GM18909 (cell line): ENCODE data around the gene MARCHF6.
A peak's percentile ranks its signal among the peaks of the same experiment; 100 is the strongest.

Experiments used
- ATAC-seq: cut with Tn5 transposase; IDR thresholded peaks from one replicate; pipeline ENCODE4 v1.9.1; 2021; ENCODE audit warnings: mild to moderate bottlenecking; ENCODE audit not compliant: unreplicated experiment, poor library complexity

MARCHF6 gene, protein sequence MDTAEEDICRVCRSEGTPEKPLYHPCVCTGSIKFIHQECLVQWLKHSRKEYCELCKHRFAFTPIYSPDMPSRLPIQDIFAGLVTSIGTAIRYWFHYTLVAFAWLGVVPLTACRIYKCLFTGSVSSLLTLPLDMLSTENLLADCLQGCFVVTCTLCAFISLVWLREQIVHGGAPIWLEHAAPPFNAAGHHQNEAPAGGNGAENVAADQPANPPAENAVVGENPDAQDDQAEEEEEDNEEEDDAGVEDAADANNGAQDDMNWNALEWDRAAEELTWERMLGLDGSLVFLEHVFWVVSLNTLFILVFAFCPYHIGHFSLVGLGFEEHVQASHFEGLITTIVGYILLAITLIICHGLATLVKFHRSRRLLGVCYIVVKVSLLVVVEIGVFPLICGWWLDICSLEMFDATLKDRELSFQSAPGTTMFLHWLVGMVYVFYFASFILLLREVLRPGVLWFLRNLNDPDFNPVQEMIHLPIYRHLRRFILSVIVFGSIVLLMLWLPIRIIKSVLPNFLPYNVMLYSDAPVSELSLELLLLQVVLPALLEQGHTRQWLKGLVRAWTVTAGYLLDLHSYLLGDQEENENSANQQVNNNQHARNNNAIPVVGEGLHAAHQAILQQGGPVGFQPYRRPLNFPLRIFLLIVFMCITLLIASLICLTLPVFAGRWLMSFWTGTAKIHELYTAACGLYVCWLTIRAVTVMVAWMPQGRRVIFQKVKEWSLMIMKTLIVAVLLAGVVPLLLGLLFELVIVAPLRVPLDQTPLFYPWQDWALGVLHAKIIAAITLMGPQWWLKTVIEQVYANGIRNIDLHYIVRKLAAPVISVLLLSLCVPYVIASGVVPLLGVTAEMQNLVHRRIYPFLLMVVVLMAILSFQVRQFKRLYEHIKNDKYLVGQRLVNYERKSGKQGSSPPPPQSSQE

DNA sequence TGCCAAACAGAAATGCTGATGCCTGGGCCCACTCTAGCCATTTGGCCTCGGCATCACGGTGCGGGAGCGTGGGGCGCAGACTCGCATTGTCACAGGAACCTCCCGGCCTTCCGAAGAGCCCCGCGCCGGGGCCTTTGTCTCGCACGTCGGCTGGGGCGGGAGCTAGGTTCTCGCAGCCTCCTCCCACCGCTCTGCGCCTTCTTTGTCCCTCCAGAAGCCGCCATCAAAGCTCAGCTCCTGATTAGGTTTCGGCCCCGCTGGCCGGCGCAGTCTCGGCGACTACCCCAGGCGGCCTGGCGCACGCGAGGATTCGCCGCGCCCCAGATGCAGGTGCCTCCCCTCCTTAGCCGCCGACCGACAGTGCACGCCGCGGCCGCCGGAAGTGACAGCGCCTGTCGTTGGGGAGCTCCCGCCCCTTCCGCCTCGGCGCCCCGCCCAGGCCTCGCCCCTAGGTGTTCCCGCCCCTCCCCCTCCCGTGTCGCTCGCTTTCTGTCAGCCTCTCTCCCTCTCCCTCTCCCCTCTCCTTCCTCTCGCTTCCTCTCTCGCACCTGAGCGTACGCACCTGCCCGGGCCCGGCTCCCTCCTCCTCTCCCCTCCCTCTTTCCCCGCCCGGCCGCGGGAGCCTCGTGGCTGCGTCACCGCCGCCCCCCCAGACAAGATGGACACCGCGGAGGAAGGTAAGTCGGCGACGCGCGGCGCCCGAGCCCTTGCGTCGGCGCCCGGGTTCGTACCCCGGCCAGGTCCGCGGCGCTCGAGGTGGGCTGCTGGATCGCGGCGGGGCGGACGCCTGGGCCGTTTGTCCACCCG lies at the start of gene MARCHF6:
TSS of gene MARCHF6 (plus strand) at position 455 of the 807 bp plus-strand sequence. CDS start at position 659, 204 bp downstream.
- ATAC-seq, result peak; percentile 93

DNA sequence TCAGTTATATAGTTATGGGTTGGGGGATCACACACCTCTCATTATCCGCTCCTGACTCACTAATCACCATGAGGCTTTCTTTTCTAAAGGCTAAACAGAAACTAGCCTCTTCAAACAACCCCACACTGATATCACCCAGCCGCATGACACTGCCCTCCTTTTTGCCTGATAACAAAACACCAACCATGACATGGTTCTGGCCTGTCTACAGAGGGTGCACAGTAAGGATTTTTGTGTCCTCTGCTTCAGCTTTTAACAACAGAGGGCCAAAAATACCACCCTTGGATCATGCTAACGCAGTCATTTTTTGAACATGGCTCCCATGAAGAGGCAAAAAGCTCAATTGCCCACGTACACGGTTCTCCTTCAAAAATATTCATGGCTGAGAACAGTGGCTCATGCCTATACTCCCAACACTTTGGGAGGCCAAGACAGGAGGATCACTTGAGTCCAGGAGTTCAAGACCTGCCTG lies 49.8 kb upstream of the MARCHF6 start:
- no peak for ATAC-seq

DNA sequence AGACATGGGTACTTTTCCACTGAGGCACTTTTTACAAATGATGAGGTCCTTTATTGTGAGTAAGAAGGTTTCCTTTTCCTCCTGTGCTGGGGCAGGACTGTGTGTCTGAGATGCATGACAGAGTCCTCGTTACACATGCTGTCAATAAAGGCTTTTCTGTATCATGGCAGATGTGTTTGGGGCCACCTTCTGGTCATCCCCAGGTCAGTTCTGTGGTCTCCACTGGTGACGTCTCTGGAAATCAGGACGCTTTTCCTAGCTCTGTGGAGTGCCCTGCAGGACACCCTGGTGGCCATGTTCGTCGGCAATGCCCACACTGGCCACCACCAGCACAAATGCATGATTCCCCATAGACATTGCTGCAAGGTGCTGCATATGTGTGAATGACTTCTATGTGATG lies 48.6 kb upstream of the MARCHF6 start:
- ATAC-seq, result no peak

DNA sequence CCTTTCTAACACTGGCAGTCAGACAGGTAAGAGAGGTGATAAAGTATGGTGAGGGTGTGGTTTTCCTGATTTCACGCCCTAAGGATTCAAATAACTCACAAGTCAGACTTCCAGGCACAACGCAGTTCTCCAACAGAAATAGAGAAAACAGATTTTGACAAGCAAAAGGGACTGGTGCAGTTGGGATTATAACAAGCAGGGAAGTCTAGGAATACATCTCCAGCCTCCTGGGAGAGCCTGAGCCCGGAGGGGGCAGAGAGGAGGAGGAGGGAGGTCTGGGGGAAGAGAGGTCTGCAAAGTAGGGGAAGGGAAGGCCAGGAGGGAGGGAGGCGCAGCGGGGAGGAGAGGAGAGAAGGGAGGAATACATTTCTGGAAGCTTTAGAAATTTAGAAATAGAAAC lies 47.4 kb upstream of the MARCHF6 start:
- no peak for ATAC-seq

DNA sequence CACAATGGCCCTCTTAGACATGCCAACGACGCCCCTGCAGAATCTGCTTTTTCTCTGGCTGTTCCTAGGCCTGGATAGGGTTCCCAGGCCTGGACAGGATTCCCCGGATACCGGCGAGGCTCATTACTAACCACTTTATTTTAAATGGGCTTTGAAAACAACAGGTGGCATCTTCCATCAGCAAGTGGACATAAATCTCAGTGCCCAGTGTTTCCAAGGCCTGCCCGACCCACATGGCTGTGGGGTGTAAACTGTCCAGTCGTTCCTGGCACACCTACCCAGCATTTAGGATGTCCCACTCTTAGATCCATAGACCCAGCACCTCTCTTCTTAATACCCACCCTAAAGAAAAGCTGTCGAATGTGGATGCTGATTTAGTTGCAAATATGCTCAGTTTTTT lies 46.7 kb upstream of the MARCHF6 start:
- ATAC-seq, result no peak

DNA sequence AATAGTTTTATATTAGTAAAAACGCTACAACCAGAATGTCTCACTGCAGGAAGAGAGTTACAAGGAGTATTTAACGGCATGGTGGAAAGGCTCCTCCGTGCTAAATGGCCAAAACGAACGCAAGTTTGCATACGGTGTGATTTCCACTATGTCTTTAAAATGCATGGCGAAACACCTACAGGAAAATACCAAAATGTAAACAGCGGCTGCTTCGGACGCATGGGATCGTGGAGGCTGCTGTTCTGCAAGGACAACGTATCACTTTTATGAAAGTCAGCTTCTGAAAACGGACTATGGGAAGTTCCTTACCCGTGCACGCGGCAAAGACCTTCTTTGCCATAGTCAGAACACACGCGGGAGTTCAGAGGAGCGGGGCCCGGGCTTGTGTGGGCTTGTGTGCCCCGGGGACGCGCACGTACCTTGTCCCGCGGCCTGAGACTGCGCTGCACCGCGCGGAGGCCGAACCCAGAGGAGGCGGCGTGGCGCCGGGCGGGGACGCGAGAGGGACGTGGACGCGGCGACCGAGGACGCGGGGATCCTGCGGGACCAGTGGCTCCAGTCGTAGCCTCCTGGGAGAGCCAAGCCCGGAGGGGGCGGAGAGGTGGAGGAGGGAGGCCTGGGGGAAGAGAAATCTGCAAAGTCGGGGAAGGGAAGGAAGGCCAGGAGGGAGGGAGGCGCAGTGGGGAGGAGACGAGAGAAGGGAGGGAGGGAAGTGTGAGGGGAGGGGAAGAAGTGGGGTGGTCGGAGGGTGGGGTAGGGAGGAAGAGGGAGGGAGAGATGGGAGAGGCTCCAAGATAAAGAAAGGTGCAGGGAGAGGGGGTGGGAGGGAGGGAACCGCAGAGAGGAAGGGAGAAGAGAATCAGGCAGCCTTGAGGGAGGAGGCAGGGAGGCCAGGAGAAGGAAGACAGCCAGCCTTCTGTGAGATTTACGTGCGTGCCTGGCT lies 46.0 kb upstream of the MARCHF6 start, which contains the start of gene CMBL:
TSS of gene CMBL (minus strand) at position 697 of the 943 bp plus-strand sequence. CDS start 17,140 bp downstream, outside the sequence.
- ATAC-seq, result peak; percentile 86

DNA sequence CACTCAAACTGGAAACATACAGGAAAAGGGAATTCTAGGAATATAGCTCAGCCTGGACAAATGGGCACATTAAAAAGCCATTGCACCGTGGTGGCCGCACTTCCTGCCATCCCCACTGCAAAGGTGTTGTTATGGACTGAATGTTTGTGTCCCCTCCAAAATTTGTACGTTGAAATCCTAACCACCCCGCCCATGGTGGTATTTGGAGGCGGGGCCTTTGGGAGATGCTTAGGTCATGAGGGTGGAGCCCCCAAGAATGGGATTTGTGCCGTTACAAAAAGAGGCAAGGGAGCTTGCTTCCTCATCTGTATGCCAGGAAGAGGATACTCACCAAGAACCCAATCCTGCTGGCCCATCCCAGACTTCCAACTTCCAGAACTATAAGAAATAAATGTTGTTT lies 44.7 kb upstream of the MARCHF6 start:
- no peak for ATAC-seq

DNA sequence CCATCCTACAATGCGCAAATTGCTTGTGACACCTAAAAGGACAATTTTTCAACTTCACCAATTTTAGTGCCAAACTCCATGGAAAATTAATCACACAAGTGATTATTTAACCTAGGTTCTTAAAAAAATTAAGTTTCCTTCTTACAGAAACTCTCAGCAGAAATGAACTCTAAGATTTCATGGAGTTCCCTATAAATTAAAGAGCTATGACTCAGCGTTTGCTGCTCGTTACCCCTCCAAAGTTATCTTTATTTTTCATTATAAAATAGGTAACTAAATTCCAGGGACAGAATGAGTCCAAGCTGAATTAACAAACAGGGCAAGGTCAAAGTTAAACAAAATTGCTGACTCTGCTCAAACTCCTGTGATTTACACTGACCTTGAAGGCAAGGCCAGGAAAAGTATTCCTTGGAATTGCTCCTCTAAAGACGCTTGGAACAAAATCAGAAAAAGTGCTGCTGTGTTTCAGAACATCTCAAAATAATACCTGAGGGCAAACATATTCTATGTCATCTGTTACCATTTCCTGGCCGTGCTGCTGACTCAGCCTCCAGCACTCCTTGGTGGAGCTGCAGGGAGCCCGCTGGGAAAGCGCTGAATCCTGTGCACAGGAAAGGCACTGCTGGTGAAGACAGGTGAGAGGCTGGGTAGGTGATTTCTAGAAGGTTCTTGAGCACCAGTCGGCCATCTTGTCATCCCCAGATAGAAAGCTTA lies 43.3 kb upstream of the MARCHF6 start:
- ATAC-seq, result no peak

DNA sequence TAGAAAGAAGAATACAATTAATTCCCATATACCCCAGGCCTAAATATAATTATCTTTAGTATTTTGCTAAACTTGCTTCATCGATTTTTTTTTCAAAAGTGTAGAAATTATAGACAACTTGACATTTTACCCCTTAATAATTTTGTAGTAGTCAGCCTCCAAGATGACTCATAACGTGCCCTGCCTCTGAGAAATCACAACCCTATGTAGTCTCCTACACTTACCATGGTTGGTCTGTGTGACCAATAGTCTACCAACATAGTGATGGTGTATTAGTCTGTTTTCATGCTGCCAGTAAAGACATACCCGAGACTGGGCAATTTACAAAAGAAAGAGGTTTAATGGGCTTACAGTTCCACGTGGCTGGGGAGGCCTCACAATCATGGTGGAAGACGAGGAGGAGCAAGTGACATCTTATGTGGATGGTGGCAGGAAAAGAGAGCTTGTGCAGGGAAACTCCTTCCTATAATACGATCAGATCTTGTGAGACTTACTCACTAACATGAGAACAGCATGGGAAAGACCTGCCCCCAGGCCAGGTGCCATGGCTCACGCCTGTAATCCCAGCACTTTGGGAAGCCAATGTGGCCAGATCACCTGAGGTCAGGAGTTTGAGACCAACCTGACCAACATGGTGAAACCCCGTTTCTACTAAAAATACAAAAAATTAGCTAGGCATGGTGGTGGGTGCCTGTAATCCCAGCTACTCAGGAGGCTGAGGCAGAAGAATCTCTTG lies 42.5 kb upstream of the MARCHF6 start:
- ATAC-seq, result peak; percentile 61

DNA sequence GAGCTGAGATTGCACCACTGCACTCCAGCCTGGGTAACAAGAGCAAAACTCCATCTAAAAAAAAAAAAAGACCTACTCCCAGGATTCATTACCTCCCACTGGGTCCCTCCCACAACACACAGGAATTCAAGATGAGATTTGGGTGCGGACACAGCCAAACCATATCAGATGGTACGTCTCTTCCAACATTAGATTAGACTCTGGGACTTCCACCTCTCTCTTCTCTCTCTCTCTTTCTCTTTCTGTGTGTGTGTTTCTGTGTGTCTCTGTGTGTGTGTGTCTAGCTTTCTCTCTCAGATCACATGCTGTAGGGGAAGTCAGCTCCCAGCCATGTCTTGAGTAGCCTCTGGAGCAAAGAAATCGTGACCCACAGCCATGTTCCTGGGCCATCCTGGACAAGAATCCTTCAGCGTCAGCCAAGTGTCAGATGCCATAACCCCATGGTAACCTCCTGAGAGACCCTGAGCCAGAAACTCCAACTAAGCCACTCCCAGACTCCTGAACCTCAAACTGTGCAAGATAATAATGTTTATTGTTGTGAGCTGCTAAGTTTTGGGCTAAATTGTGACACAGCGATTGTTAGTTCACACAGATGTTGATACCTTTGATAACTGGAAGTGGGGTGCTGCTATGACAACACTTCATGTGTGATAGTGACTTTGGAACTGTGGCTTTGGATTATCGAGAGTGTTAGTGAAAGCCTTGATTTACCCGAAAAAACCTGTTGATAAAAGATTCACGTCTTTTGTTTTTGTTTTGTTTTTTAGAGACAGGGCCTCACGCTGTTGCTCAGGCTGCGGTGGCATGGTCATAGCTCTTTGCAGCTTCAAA lies 41.7 kb upstream of the MARCHF6 start:
- no peak for ATAC-seq

DNA sequence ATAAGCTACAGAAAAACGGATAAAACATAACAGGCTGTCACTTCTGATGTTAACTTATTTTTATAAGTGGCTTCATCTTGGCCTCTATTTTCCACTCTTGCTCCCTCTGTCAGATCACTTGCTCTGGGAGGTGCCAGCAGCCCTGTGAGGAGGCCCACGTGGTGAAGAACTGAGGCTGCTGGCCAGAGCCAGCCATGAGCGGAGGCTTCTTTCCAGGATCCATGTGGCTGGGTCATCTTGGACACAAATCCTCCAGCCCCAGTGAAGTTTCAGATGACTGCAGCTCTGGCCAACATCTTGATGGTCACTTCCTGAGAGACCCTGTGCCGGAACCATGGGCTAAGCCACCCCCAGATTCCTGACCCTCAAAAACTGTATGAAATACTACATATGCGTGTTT lies 38.3 kb upstream of the MARCHF6 start:
- ATAC-seq, result no peak

DNA sequence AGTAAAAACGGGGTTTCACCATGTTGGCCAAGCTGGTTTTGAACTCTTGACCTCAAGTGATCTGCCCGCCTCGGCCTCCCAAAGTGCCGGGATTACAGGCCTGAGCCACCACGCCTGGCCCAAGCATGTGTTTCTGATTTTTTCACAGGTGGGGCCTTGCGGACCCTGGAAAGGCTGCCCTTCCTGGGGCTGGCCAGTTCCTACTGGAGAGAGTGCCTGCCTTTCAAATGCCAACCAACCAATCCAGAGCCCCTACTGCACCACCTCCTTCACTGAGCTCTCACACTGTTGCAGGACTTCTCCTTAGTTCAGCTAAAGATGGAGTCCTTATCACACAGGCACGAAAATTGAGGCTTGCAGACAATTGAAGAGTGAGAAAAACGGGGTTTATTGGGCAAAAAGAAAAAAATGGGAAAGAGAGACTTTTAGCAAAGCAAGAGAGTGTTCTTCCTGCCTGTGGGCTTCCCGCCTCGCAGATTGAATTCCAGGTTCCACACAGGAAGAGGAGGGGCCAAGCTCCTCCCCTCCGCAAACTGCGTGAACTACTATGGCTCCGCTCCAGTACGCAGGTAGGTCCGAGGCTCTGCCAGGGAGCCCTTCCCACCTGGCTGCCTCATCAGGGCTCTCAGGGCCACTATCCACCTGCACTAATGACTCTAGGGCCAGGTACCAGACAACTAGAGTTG lies 37.5 kb upstream of the MARCHF6 start:
- no peak for ATAC-seq

DNA sequence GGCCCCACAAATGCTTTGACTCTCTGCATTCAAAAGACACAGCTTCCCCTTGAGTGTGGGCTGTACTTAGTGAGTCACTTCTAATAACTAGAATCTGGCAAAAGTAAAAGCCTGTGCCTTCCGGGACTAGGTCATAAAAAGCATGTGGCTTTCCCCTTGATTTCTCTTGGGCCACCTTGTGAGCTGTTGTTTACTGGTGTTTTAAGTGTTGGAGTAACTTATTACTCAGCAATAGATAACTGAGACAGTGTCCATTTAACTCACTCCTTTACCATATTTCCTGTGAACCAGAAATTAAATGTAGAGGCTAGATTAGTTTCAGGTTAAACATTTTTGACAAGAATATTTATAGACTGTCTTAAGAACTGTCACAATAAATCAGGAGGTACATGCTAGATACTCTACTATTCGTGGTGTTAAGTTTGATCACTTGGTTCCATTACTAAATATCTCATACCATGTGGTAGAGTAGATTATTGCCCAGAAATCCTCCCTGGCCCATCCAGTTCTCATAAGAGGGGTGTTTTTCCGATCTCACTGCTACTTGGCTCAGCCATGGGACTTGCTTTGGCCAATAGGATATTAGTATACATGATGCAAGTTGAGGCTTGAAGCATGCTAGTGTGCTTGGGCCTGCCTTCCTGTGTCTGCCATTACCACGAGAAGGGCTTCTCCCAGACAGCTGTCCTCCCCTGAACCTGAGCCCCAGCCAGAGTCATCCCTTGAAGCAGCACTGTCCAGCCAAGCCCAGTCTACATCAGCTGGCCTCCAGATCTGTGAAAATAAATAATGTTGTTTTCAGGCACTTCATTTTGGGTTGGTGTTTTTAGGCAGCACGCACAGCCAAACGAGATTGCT lies 35.4 kb upstream of the MARCHF6 start:
- ATAC-seq, result peak; percentile 72

DNA sequence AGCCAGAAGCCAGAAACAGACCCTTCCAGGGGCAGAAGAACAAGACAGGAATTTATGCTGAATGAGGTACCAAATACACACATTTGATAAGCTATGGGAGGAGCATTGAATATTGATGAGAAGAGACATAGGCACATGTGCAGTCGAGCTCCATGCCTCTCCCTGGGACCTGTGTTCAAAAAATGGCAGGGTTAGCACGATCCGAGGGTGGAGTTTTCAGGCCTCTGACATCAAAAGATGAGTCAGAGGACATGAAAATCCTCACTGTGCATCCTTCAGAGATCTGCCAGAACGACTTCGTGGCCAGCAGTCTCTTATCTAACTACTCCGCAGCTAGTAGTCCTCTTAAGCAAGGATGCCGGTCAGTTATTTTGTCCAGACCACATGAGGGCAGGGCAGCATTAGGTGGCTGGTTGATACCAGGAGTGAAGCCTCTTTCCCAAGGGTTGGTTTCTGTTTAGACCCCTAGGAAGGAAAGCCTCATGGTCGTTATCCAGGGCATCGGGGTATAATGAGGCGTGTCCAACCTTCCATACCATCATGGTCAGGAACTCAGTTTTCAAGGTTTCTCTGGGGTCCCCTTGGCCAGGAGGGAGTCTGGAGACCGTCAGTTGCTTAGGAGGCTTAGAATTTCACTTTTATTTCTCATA lies 34.2 kb upstream of the MARCHF6 start:
- no peak for ATAC-seq

DNA sequence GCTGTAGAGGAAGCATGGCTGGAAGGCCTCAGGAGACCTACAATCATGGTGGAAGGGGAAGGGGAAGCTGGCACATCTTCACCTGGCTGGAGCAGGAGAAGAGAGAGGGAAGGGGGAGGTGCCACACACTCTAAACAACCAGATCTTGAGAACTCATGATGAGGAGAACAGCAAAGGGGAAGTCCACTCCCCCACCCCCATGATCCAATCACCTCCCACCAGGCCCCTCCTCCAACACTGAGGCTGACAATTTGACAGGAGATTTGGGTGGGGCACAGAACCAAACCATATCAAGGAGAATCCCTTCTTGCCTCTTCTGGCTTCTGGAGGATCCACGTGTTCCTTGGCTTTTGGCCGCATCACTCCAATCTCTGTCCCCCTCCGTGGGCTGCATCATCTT lies 32.7 kb upstream of the MARCHF6 start:
- ATAC-seq, result no peak
